Right atrium auricular region (tissue), 2 donors: ENCODE data around the gene ARSB. TPM values are rescaled to one million over a fixed set of nuclear protein-coding genes. Genes with fewer than 3 reads are reported as not detected.
"Not testable (repeated sequence)": the region's sequence is repeated elsewhere in the genome, so short reads cannot be mapped to it uniquely, and the experiment has no call there.

Experiments
- DNase-seq: peaks from one replicate; pipeline ENCODE4 v3.0.0-alpha.2; 2019; ENCODE audit warnings: low spot score
- H3K27ac ChIP-seq, 2 donors: fragments of 200-600 bp; sonication (generic); 1 replicate in 1 of 2; 2 replicates in 1 of 2; pipeline ENCODE4 v1.5.1; 2016 to 2019
- H3K27me3 ChIP-seq, 2 donors: fragments of 200-600 bp; sonication (generic); one replicate each; pipeline versions ENCODE4 v1.5.1 to v1.6.0; 2017 to 2019
- H3K36me3 ChIP-seq: fragments of 200-600 bp; sonication (generic); one replicate; pipeline ENCODE4 v1.5.1; 2016
- H3K4me1 ChIP-seq, 2 donors: fragments of 200-600 bp; sonication (generic); one replicate each; pipeline versions ENCODE4 v1.5.1 to v1.6.0; 2017 to 2019
- H3K4me3 ChIP-seq, 2 donors: fragments of 200-600 bp; sonication (generic); 1 replicate in 1 of 2; 2 replicates in 1 of 2; pipeline ENCODE4 v1.5.1; 2017 to 2019; ENCODE audit warnings: mild to moderate bottlenecking in 1 of 2, moderate library complexity in 1 of 2
- H3K9me3 ChIP-seq, 2 donors: fragments of 200-600 bp; sonication (generic); one replicate each; pipeline ENCODE4 v1.5.1; 2019
- total RNA-seq, 2 donors: library from RNA; depleted of rRNA; stranded (reverse); fragments of >200 nt; gene quantifications; one replicate each; pipeline ENCODE4 v1.1.0, GENCODE V29; 2016
- TF ChIP-seq, protein P1 (sequence below), 2 donors: fragments of 200-600 bp; sonication (generic); IDR thresholded peaks; one replicate each; pipeline ENCODE4 v1.5.1; 2019; ENCODE audit warnings: antibody characterized with exemption in 2 of 2

The ARSB gene
- total RNA-seq, 2 donors from 2014 or later, result 11.5 to 16.4 TPM

DNA sequence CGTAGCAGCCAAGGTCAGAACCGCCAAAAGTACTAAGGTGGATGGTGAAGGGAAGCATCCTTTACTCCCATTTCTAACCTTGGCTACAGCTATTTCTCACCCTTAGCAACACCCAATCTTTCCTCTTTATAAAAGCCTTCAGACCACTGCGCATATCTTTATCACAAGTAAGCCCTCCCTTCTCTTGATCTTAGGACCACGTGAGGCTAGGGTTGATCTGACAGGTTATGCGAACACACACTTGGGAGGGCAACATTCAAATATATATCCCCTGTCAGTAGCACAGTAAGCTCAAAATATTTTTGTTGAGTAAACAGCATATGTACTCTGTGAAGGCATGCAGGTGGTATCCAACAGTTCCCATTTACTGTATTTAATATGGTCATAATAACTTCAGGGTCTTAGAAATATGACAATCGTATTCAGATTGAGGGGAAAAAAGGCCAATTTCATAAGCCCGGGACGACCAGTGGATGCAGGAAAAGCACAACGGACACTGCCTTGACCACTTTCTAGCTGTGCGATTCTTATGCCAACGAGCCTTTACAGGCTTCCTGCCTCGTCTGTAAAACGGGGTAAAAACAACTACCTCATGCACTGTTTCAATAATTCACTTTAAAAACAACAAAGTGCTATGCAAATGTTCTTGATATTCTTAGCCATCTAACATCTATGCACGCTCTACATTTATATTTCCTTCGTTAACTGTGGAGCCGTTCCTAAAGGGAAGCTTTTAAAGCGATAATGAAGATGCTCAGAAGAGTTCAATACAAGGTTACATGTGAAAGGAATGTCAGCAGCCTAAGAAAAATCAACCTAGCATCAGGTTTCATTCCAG, 1.3 kb downstream of the ARSB start:
- no peaks in the 10 kb centered on the region for H3K36me3 ChIP-seq
- peak overlapping the region; percentile 72 to 91 for H3K4me3 ChIP-seq
- TF ChIP-seq, protein P1, sequence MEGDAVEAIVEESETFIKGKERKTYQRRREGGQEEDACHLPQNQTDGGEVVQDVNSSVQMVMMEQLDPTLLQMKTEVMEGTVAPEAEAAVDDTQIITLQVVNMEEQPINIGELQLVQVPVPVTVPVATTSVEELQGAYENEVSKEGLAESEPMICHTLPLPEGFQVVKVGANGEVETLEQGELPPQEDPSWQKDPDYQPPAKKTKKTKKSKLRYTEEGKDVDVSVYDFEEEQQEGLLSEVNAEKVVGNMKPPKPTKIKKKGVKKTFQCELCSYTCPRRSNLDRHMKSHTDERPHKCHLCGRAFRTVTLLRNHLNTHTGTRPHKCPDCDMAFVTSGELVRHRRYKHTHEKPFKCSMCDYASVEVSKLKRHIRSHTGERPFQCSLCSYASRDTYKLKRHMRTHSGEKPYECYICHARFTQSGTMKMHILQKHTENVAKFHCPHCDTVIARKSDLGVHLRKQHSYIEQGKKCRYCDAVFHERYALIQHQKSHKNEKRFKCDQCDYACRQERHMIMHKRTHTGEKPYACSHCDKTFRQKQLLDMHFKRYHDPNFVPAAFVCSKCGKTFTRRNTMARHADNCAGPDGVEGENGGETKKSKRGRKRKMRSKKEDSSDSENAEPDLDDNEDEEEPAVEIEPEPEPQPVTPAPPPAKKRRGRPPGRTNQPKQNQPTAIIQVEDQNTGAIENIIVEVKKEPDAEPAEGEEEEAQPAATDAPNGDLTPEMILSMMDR (IDR thresholded peaks at IDR 0.05), result no peak
- no peaks in the 10 kb centered on the region for H3K27me3 ChIP-seq
- H3K4me1 ChIP-seq, result peaks cover 0 to 18% of the 10 kb centered on the region in 2 donors
- peak overlapping the region; percentile 98 for H3K27ac ChIP-seq
- DNase-seq, result no peak
- H3K9me3 ChIP-seq, result no peaks in the 10 kb centered on the region

DNA sequence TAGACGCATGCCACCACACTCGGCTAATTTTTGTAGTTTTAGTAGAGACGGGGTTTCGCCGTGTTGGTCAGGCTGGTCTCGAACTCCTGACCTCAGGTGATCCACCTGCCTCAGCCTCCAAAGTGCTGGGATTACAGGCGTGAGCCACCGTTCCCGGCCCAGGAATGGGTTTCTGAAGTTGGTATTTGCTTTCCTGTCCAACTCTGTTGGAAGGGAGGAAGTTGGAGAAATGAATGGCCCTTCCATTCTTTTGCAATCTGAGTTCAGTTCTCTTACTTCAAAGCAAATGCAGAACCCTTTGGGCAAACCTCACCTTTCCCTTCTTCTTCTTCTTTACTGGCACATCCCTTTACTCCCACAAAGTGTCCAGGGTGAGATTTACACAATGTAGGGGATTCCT, 1.9 kb downstream of the ARSB start:
- H3K9me3 ChIP-seq, H3K27me3 ChIP-seq, H3K36me3 ChIP-seq, H3K4me3 ChIP-seq, H3K27ac ChIP-seq, DNase-seq: not testable (repeated sequence)
- H3K4me1 ChIP-seq, result peaks cover 0 to 18% of the 10 kb centered on the region in 2 donors

DNA sequence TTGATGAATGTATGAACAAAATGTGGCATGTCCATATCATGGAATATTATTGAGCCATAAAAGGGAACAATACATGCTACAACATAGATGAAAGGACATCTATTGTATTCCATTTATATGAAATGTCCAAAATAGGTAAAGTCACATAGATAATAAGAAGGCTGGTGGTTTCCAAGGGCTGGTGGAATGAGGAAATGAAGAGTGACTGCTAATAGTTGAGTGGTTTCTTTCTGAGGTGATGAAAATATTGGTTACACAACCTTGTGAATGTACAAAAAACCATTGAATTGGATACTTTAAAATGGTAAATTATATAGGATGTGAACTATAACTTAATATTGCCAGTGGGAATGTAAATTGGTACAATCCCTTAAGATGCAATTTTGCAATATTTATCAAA, 5.2 kb downstream of the ARSB start:
- DNase-seq, result no peak
- no peaks in the 10 kb centered on the region for H3K36me3 ChIP-seq
- H3K4me3 ChIP-seq, result no peak overlapping the region
- no peak overlapping the region for H3K27ac ChIP-seq
- TF ChIP-seq, protein P1 (IDR thresholded peaks at IDR 0.05), result no peak
- H3K9me3 ChIP-seq, result no peaks in the 10 kb centered on the region
- H3K4me1 ChIP-seq, result peaks cover 0 to 8% of the 10 kb centered on the region in 2 donors
- H3K27me3 ChIP-seq, result no peaks in the 10 kb centered on the region

DNA sequence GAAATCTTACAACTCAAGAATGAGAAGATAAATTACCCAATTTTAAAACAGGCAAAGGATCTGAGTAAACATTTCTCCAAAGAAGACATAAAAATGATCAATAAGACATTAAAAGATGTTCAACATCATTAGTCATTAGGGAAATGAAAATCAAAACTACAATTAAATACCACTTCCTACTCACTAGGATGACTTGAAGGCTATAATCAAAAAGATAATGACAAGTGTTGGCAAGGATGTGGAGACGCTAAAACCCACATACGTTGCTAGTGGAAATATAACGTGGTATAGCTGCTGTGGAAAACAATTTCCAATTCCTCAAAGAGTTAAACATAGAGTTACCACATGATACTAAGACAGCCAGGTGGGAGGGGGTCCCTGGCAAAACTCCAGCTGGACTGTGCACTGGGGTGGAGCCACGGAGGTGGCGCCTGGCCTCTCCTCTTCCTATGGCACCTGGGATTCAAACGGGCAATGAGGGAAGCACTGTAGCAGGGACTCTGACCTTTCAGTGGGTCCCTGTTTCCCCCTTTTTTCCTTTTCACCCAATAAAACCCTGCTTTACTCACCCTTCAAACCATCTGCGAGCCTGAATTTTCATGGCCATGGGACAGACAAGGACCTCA, 5.9 kb downstream of the ARSB start:
- H3K9me3 ChIP-seq, result no peaks in the 10 kb centered on the region
- H3K4me3 ChIP-seq, result no peak overlapping the region
- H3K36me3 ChIP-seq, result no peaks in the 10 kb centered on the region
- TF ChIP-seq, protein P1 (IDR thresholded peaks at IDR 0.05), result no peak
- H3K27me3 ChIP-seq, result no peaks in the 10 kb centered on the region
- DNase-seq, result no peak
- no peak overlapping the region for H3K27ac ChIP-seq
- peaks cover 0 to 8% of the 10 kb centered on the region in 2 donors for H3K4me1 ChIP-seq

DNA sequence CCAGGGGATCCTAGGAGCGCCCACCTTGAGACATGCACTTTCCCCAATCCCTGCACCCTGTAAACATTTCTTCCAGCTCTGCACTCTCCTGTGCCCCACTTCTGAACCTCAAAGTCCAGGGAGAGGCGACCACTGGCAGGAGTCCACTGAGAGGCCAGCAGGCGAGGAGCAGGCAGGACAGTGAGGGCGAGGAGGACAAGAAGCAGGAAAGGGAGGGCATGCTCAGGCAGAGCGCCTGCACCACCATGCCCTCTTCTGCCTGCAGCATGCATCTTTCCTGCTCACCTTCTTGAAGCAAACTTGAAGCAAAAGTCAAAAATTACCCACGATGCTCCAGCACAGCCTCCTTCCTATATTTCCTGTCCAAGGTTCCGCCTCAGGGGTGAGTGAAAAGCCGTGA, 10.1 kb downstream of the ARSB start:
- TF ChIP-seq, protein P1 (IDR thresholded peaks at IDR 0.05), result no peak
- DNase-seq, result no peak
- H3K4me1 ChIP-seq, result peaks cover 0 to 6% of the 10 kb centered on the region in 2 donors

GRCh38 chr5:78974601-78975000, 10.5 kb downstream of the ARSB start:
- H3K27ac ChIP-seq, result no peak overlapping the region
- no peaks in the 10 kb centered on the region for H3K9me3 ChIP-seq
- DNase-seq, result no peak
- TF ChIP-seq, protein P1 (IDR thresholded peaks at IDR 0.05), result no peak
- H3K27me3 ChIP-seq, result no peaks in the 10 kb centered on the region
- no peaks in the 10 kb centered on the region for H3K36me3 ChIP-seq
- H3K4me3 ChIP-seq, result no peak overlapping the region
- H3K4me1 ChIP-seq, result peaks cover 0 to 6% of the 10 kb centered on the region in 2 donors

More for the DNA sequence above, 10.1 kb downstream of the ARSB start:
- H3K27ac ChIP-seq, result no peak overlapping the region
- no peaks in the 10 kb centered on the region for H3K27me3 ChIP-seq
- no peaks in the 10 kb centered on the region for H3K36me3 ChIP-seq
- H3K9me3 ChIP-seq, result no peaks in the 10 kb centered on the region
- H3K4me3 ChIP-seq, result no peak overlapping the region
